SK-N-SH (cell line): ENCODE results near the gene ACADS. TPM values are rescaled to one million over a fixed set of nuclear protein-coding genes. Genes with fewer than 3 reads are reported as not detected.
A peak's percentile ranks its signal among the peaks of the same experiment; 100 is the strongest.

Experiments used
- CTCF ChIA-PET: fragments of 300-600, 350-600 bp; formaldehyde crosslinking; extraction: SDS; loops from one replicate; lab custom pipeline; 2021; lab: Yijun Ruan, JAX
- POLR2A ChIA-PET: fragments of 350-600 bp; sonication (Branson Sonifier 250); formaldehyde crosslinking; extraction: SDS; loops from one replicate; lab custom pipeline; 2020; ENCODE audit warnings: antibody characterized with exemption, inconsistent platforms; lab: Yijun Ruan, JAX
- DNase-seq: peaks from one replicate; pipeline ENCODE4 v3.0.0; 2012
- H2AFZ ChIP-seq: fragments of 200-600 bp; sonication (generic); 2 replicates; pipeline ENCODE4 v1.8.1; 2016; ENCODE audit warnings: antibody characterized with exemption, mild to moderate bottlenecking, low read depth
- H3F3A ChIP-seq: fragments of 200-600 bp; sonication (generic); replicated peaks from 2 replicates; pipeline ENCODE3; 2016; ENCODE audit warnings: antibody characterized with exemption, mild to moderate bottlenecking; ENCODE audit not compliant: insufficient read depth
- H3K27ac ChIP-seq, 2 experiments: fragments of 200-500 bp in 1 of 2; fragments of 200-600 bp in 1 of 2; sonication (Bioruptor generic) in 1 of 2; sonication (generic), shearing (Covaris generic) in 1 of 2; 2 replicates each; pipeline versions ENCODE4 v1.5.1 to v1.6.1; 2014 to 2016; ENCODE audit warnings: low read depth in 2 of 2, inconsistent platforms in 1 of 2, low read length in 1 of 2, mild to moderate bottlenecking in 1 of 2, mixed read lengths in 1 of 2
- H3K27me3 ChIP-seq: fragments of 200-600 bp; sonication (generic), shearing (Covaris generic); 2 replicates; pipeline ENCODE4 v1.6.1; 2016; ENCODE audit warnings: mixed run types; ENCODE audit not compliant: insufficient read depth
- H3K36me3 ChIP-seq, 2 experiments: fragments of 200-500 bp in 1 of 2; fragments of 200-600 bp in 1 of 2; sonication (Bioruptor generic) in 1 of 2; sonication (generic) in 1 of 2; replicated peaks in 1 of 2; 2 replicates each; pipeline versions ENCODE3 to v1.5.1; 2014 to 2016; ENCODE audit warnings: low read length in 1 of 2, mild to moderate bottlenecking in 1 of 2; ENCODE audit not compliant: insufficient read depth in 2 of 2, control insufficient read depth in 1 of 2
- H3K4me1 ChIP-seq, 2 experiments: fragments of 200-500 bp in 1 of 2; fragments of 200-600 bp in 1 of 2; sonication (Bioruptor generic) in 1 of 2; sonication (generic), shearing (Covaris generic) in 1 of 2; 2 replicates each; pipeline versions ENCODE4 v1.5.1 to v1.6.1; 2014 to 2016; ENCODE audit warnings: low read depth in 1 of 2, low read length in 1 of 2, mixed run types in 1 of 2; ENCODE audit not compliant: insufficient read depth in 2 of 2, control insufficient read depth in 1 of 2
- H3K4me2 ChIP-seq: fragments of 200-600 bp; sonication (generic), shearing (Covaris generic); 2 replicates; pipeline ENCODE4 v1.6.1; 2017; ENCODE audit warnings: mixed run types
- H3K4me3 ChIP-seq, 2 experiments: fragments of 200-500 bp in 1 of 2; fragments of 200-600 bp in 1 of 2; sonication (Bioruptor generic) in 1 of 2; sonication (generic), shearing (Covaris generic) in 1 of 2; 2 replicates each; pipeline versions ENCODE4 v1.5.1 to v1.8.1; 2014 to 2016; ENCODE audit warnings: low read depth in 2 of 2, inconsistent platforms in 1 of 2, low read length in 1 of 2, mild to moderate bottlenecking in 1 of 2, mixed read lengths in 1 of 2, moderate library complexity in 1 of 2
- H3K79me2 ChIP-seq: fragments of 200-600 bp; sonication (generic); 2 replicates; pipeline ENCODE4 v1.8.1; 2017; ENCODE audit warnings: mild to moderate bottlenecking; ENCODE audit not compliant: insufficient read depth
- H3K9ac ChIP-seq: fragments of 200-600 bp; sonication (generic); 2 replicates; pipeline ENCODE4 v1.6.1; 2017; ENCODE audit warnings: mixed run types
- H3K9me2 ChIP-seq: fragments of 200-600 bp; sonication (generic); 2 replicates; pipeline ENCODE4 v1.6.1; 2017; ENCODE audit warnings: mixed run types
- H3K9me3 ChIP-seq: fragments of 200-600 bp; sonication (generic); 2 replicates; pipeline ENCODE4 v1.6.1; 2017; ENCODE audit warnings: mixed run types, mild to moderate bottlenecking, moderate library complexity
- H4K20me1 ChIP-seq: fragments of 200-600 bp; sonication (generic); 2 replicates; pipeline ENCODE4 v1.6.1; 2017; ENCODE audit warnings: mild to moderate bottlenecking, mixed run types; ENCODE audit not compliant: insufficient read depth
- CHD2 ChIP-seq: fragments of 150-350 bp; IDR thresholded peaks from 2 replicates; pipeline ENCODE4 v1.6.1; 2018; ENCODE audit warnings: low read length; ENCODE audit not compliant: partially characterized antibody
- EP300 ChIP-seq, 2 experiments: IDR thresholded peaks; 2 replicates each; pipeline versions ENCODE4 v1.4.0 to v1.6.1; 2012; ENCODE audit warnings: borderline replicate concordance in 1 of 2, low read depth in 1 of 2, low read length in 1 of 2
- EZH2phosphoT487 ChIP-seq: fragments of 200-600 bp; sonication (generic); IDR thresholded peaks from 2 replicates; pipeline ENCODE4 v1.6.1; 2017; ENCODE audit warnings: low read depth, mixed run types, mild to moderate bottlenecking, antibody characterized with exemption, moderate library complexity, borderline replicate concordance
- FOSL2 ChIP-seq: IDR thresholded peaks from 2 replicates; pipeline ENCODE4 v1.4.0; 2012; ENCODE audit warnings: low read depth, mild to moderate bottlenecking, moderate library complexity, borderline replicate concordance
- FOXJ3 ChIP-seq: sonication (generic); formaldehyde crosslinking; IDR thresholded peaks from 2 replicates; pipeline ENCODE4 v1.5.1; 2020; ENCODE audit warnings: mild to moderate bottlenecking, missing genetic modification reagents
- GABPA ChIP-seq: IDR thresholded peaks from 2 replicates; pipeline ENCODE4 v1.4.0; 2012; ENCODE audit warnings: low read depth, mild to moderate bottlenecking
- GATA2 ChIP-seq: sonication (generic); formaldehyde crosslinking; IDR thresholded peaks from 2 replicates; pipeline ENCODE4 v1.5.0; 2020; ENCODE audit warnings: mild to moderate bottlenecking, missing genetic modification reagents
- JUND ChIP-seq: IDR thresholded peaks from 2 replicates; pipeline ENCODE4 v1.4.0; 2012
- MXI1 ChIP-seq: IDR thresholded peaks from 2 replicates; pipeline ENCODE4 v1.6.1; 2012; ENCODE audit warnings: mild to moderate bottlenecking, low read depth, low read length, improper control_type of control experiment
- NFIC ChIP-seq: IDR thresholded peaks from 2 replicates; pipeline ENCODE4 v1.4.0; 2012; ENCODE audit warnings: borderline replicate concordance
- NRF1 ChIP-seq: IDR thresholded peaks from 2 replicates; pipeline ENCODE4 v1.6.1; 2012; ENCODE audit warnings: low read depth, mild to moderate bottlenecking, low read length
- RFX5 ChIP-seq: IDR thresholded peaks from 2 replicates; pipeline ENCODE4 v1.6.1; 2012; ENCODE audit warnings: mild to moderate bottlenecking, improper control_type of control experiment, low read length
- SMC3 ChIP-seq: IDR thresholded peaks from 2 replicates; pipeline ENCODE4 v1.6.1; 2012; ENCODE audit warnings: low read depth, low read length, improper control_type of control experiment
- TCF12 ChIP-seq: IDR thresholded peaks from 2 replicates; pipeline ENCODE4 v1.4.0; 2012
- YY1 ChIP-seq: IDR thresholded peaks from 2 replicates; pipeline ENCODE4 v1.4.0; 2012; ENCODE audit warnings: low read depth, mild to moderate bottlenecking
- WGBS: methylation state at CpG from one replicate; pipeline ENCODE4 v1.1.6; 2017; ENCODE audit warnings: low lambda C conversion rate; 5-methylcytosine and 5-hydroxymethylcytosine counted together
- polyA plus RNA-seq, 3 experiments: library from polyadenylated mRNA; depleted of rRNA; stranded (reverse); fragments of >200 nt; gene quantifications; 2 replicates each; pipeline ENCODE4 v1.2.3, GENCODE V29; 2012
- TF ChIP-seq, protein P1 (sequence below): IDR thresholded peaks from 2 replicates; pipeline ENCODE4 v1.4.0; 2012; ENCODE audit warnings: low read depth
- TF ChIP-seq, protein P2 (sequence below): fragments of 150-350 bp; IDR thresholded peaks from 2 replicates; pipeline ENCODE4 v1.6.1; 2017; ENCODE audit warnings: antibody characterized with exemption, low read length, low read depth, borderline replicate concordance
- TF ChIP-seq, protein P3 (sequence below): IDR thresholded peaks from 2 replicates; pipeline ENCODE4 v1.4.0; 2012; ENCODE audit warnings: low read depth, borderline replicate concordance
- TF ChIP-seq, protein P4 (sequence below): fragments of 150-350 bp; IDR thresholded peaks from 2 replicates; pipeline ENCODE4 v1.6.1; 2016; ENCODE audit warnings: mild to moderate bottlenecking, low read depth, low read length

ACADS gene
- polyA plus RNA-seq, 1 of the 3 experiments (the other 2 are of a cell fraction): 4.9 TPM

DNA sequence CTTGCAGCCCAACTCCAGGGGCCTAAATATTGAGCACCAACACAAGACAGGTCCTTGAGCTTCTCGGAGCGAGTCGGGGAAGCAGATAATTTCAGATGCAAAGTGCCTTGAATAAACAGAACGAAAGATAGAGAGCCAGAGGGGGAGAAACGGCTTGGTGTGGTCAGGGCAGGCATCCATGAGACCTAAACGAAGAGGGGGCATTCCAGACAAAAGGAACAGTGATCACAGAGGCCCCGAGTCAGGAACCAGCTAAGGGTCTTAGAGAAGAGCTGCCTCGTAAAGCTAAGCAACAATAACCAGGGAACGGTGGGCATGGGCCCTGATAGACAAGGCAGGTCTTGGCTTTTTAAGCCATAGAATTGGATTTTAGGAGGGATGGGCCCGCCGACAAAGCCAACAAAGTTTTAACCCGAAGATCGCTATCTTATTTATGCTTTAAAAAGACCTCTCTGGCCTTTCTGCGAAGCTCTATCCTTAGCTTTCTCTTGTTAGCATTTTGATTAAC is 421 bp upstream of the ACADS start:
- peak overlapping the region; percentile 49; the same call in 1 of the 2 replicates for H3K9ac ChIP-seq
- TF ChIP-seq FOSL2 (no peak), FOXJ3 (no peak), GATA2 (no peak), CHD2 (no peak), EZH2phosphoT487 (no peak), YY1 (no peak), TCF12 (no peak), MXI1 (no peak)
- TF ChIP-seq, protein P1, sequence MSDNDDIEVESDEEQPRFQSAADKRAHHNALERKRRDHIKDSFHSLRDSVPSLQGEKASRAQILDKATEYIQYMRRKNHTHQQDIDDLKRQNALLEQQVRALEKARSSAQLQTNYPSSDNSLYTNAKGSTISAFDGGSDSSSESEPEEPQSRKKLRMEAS: no peak
- TF ChIP-seq, protein P2, sequence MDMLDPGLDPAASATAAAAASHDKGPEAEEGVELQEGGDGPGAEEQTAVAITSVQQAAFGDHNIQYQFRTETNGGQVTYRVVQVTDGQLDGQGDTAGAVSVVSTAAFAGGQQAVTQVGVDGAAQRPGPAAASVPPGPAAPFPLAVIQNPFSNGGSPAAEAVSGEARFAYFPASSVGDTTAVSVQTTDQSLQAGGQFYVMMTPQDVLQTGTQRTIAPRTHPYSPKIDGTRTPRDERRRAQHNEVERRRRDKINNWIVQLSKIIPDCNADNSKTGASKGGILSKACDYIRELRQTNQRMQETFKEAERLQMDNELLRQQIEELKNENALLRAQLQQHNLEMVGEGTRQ: no peak
- no peaks in the 10 kb centered on the region for H4K20me1 ChIP-seq
- DNase-seq: no peak
- peaks cover 34% of the 10 kb centered on the region in 2 experiments for H3K36me3 ChIP-seq
- WGBS: 63% methylated on average over 14 of the region's 14 CpGs
- no peaks in the 10 kb centered on the region for H3K79me2 ChIP-seq
- no peaks in the 10 kb centered on the region for H3F3A ChIP-seq
- H3K27me3 ChIP-seq: no peaks in the 10 kb centered on the region
- peaks cover 5 to 31% of the 10 kb centered on the region in 2 experiments; a peak in 3 of 4 replicates for H3K4me1 ChIP-seq
- no peaks in the 10 kb centered on the region for H3K9me3 ChIP-seq
- H2AFZ ChIP-seq: peak overlapping the region; percentile 78
- peak overlapping the region; percentile 94 for H3K4me2 ChIP-seq
- CTCF ChIA-PET: interaction anchor here (0.8 to 1.6 kb wide), 6 partner anchors 11 to 246 kb away, joined by 3 to 8 read pairs (median 4); no protein-coding TSS in a partner anchor
- H3K4me3 ChIP-seq: peak overlapping the region; percentile 60
- POLR2A ChIA-PET: no interaction called here
- no peak overlapping the region for H3K27ac ChIP-seq
- no peaks in the 10 kb centered on the region for H3K9me2 ChIP-seq

DNA sequence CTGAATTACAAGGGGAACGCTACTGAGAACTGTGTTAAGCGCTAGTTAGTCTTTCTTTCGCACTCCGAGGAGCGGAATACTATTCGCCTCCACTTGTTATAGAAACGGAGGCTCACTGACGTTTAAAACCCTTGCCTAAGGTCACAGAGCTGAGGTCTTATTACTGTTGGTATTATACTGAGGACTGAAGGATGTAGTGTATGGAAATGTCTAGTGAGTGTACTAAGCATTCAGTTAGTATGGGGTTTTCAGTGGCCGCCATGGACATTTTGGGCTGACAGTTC is 826 bp downstream of the ACADS start:
- Histone ChIP-seq H3K4me1 (peaks cover 0 to 22% of the 10 kb centered on the region in 2 experiments; a peak in 2 of 4 replicates), H3K36me3 (peaks cover 22 to 28% of the 10 kb centered on the region in 2 experiments), H3K9me2 (no peaks in the 10 kb centered on the region), H3K4me3 (peak overlapping the region in 1 of 2 experiments; percentile 60; a peak in 1 of 4 replicates), H3K27ac (no peak overlapping the region), H3K4me2 (peak overlapping the region; percentile 94; the same call in 1 of the 2 replicates), H3K27me3 (no peaks in the 10 kb centered on the region), H3K9ac (no peak overlapping the region), H2AFZ (no peak overlapping the region; the same call in 1 of the 2 replicates), H3K79me2 (no peaks in the 10 kb centered on the region), H3F3A (no peaks in the 10 kb centered on the region), H3K9me3 (no peaks in the 10 kb centered on the region), H4K20me1 (no peaks in the 10 kb centered on the region)
- 96% methylated on average over 8 of the region's 9 CpGs for WGBS
- ChIA-PET CTCF (interaction anchor here (1.6 kb wide), 1 partner anchor 245 kb away, joined by 8 read pairs; no protein-coding TSS in a partner anchor), POLR2A (no interaction called here)
- DNase-seq: no peak
- TF ChIP-seq, protein P3, sequence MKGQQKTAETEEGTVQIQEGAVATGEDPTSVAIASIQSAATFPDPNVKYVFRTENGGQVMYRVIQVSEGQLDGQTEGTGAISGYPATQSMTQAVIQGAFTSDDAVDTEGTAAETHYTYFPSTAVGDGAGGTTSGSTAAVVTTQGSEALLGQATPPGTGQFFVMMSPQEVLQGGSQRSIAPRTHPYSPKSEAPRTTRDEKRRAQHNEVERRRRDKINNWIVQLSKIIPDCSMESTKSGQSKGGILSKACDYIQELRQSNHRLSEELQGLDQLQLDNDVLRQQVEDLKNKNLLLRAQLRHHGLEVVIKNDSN: no peak
- TF ChIP-seq, protein P4, sequence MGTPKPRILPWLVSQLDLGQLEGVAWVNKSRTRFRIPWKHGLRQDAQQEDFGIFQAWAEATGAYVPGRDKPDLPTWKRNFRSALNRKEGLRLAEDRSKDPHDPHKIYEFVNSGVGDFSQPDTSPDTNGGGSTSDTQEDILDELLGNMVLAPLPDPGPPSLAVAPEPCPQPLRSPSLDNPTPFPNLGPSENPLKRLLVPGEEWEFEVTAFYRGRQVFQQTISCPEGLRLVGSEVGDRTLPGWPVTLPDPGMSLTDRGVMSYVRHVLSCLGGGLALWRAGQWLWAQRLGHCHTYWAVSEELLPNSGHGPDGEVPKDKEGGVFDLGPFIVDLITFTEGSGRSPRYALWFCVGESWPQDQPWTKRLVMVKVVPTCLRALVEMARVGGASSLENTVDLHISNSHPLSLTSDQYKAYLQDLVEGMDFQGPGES: no peak
- TF ChIP-seq, protein P2: no peak
- no peak for TF ChIP-seq GATA2
- TF ChIP-seq EZH2phosphoT487: no peak
- no peak for TF ChIP-seq YY1
- TF ChIP-seq SMC3: no peak
- TF ChIP-seq EP300 (IDR thresholded peaks at IDR 0.05; ENCODE audit: borderline replicate concordance in 1 of 2, low read depth in 1 of 2, low read length in 1 of 2): no peak
- TF ChIP-seq FOSL2: no peak
- no peak for TF ChIP-seq NFIC
- TF ChIP-seq RFX5: no peak
- TF ChIP-seq GABPA: no peak
- no peak for TF ChIP-seq JUND
- no peak for TF ChIP-seq NRF1
